ENCODE results near the gene SRCIN1.

The SRCIN1 gene

DNA sequence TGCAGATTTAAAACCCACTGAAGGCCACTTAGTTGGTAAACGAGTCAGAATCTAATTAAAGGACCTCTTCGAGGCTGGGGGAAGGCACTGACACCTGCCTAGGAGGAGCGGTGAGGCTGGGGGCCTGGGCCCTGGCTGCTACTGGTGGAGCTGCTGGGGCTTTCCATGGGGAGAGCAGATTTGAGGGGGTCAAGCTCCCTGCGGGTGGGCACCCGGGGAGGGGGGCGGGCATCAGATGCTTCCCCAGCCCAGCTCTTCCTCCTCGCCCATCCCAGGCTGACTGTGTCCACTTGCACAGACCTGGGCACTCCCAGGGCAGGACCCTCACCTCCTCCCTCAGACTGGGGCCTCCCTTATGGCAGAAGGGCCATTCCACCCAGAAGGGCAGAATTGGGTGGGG lies 19.0 kb downstream of the SRCIN1 start:
- H3K4me2 ChIP-seq (ENCODE audit: low read length, poor library complexity, severe bottlenecking), result no peak overlapping the region
- no peak overlapping the region for H3K9ac ChIP-seq (ENCODE audit: low read length)
- no peak overlapping the region for H2BK120ac ChIP-seq (ENCODE audit: low read depth, low read length)
- no peak overlapping the region for H4K8ac ChIP-seq (ENCODE audit: low read length)
- peaks cover 18% of the 10 kb centered on the region for H3K4me1 ChIP-seq (ENCODE audit: control insufficient read depth, insufficient read depth, low read depth, low read length)
- no peak overlapping the region for H3K4me3 ChIP-seq (ENCODE audit: insufficient read depth in 1 of 2, low read depth in 1 of 2, low read length in 2 of 2)
- no peak overlapping the region for H2AFZ ChIP-seq (ENCODE audit: low read depth, low read length)
- no peak overlapping the region for H4K91ac ChIP-seq (ENCODE audit: low read length)
- H3K27ac ChIP-seq (ENCODE audit: low read length, poor library complexity, severe bottlenecking), result no peak overlapping the region
- H3K9me3 ChIP-seq (ENCODE audit: control insufficient read depth, low read length), result no peaks in the 10 kb centered on the region
- H3K27me3 ChIP-seq (ENCODE audit: control insufficient read depth in 1 of 2, insufficient read depth in 1 of 2, low read length in 2 of 2), result peaks cover 85 to 91% of the 10 kb centered on the region in 2 experiments
- no peak overlapping the region for H2BK15ac ChIP-seq (ENCODE audit: low read depth, poor library complexity, severe bottlenecking)
- H3K23ac ChIP-seq (ENCODE audit: low read length in 2 of 2), result no peak overlapping the region
- WGBS, result 77% methylated on average over 5 of the region's 7 CpGs
- H3K36me3 ChIP-seq (ENCODE audit: control insufficient read depth in 1 of 2, insufficient read depth in 2 of 2, low read depth in 1 of 2, low read length in 2 of 2), result no peaks in the 10 kb centered on the region
- H3K14ac ChIP-seq (ENCODE audit: low read length in 2 of 2), result no peak overlapping the region
- H3K18ac ChIP-seq (ENCODE audit: low read depth in 1 of 2, low read length in 2 of 2), result no peak overlapping the region
- H2AK5ac ChIP-seq (ENCODE audit: low read length, severe bottlenecking), result no peak overlapping the region
- H2BK12ac ChIP-seq (ENCODE audit: low read length in 2 of 2), result no peak overlapping the region
- no peak for DNase-seq
- H2BK5ac ChIP-seq (ENCODE audit: low read depth, low read length, poor library complexity, severe bottlenecking), result no peak overlapping the region
- no peaks in the 10 kb centered on the region for H3K79me1 ChIP-seq (replicated peaks; ENCODE audit: low read length, poor library complexity, severe bottlenecking)
- H3K4ac ChIP-seq (ENCODE audit: low read depth in 1 of 2, low read length in 2 of 2), result no peak overlapping the region

DNA sequence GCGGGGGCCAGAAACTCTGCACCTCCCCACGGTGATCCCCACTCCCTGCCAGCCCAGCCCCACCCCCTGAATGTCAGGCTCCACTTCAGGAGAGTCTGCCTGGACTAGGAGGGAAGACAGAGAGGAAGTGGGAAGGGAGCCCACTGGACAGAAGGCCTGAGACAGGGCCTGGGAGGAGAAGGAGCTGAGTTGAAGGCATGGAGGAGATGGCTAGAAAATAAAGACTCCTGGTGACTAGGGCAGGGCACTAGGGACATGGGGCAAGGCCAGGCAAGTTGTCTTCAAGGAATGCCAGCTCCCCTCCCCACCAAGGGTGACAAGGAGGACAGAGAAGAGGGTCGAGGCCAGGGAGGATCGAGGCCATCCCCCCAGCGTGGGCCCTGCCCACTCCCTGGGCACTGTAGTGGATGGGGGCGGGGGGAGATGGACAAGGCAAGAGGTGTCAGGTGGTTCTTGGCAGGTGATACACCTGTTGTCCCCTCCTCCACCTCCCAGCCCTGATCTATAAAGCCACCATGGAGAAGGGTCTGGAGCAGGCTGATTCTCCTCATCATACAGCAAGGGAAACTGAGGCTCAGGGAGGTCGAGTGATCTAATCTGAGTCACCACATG lies 19.7 kb downstream of the SRCIN1 start:
- H3K79me1 ChIP-seq (replicated peaks; ENCODE audit: low read length, poor library complexity, severe bottlenecking), result no peaks in the 10 kb centered on the region
- no peaks in the 10 kb centered on the region for H3K9me3 ChIP-seq (ENCODE audit: control insufficient read depth, low read length)
- H3K9ac ChIP-seq (ENCODE audit: low read length), result no peak overlapping the region

DNA sequence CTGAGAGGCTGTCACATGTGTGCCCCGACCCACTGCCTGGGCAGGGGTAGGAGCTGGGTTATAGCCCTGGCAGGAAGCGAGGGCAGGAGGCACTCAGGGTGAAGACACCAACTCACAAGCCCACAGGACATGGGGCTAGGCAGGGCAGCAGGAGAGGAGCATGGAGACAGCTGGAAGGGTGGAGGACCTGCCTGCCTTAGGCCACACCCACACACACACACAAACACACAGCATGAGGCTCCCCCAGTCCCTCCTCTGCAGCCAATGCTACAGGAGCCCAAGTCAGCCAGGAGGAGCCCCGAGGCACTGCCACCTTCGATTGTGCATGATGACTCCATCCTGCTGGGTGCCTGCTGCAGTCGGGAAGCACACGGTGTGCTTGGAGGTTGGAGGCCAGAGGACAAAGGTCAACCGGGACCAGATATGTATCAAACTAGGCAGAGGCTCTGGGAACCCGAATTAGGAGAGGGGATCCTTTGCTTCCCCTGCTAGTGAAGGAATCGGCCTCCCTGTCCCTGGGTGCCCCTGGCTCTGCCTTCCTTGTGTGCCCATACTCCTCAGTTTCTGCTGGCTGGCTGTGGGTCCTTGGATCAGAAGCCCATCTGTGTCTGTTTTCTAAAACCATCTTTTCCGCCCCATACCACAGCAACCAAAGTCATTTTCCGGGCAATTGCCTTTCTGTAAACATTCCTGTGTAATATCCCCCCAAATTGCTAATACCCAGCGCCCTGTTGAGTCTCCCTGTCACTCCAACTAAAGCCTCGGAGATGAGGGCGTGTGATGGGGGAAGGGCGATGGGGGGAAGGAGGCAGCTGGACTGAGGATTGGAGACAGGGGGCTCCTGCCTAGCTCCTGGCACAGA lies 20.5 kb downstream of the SRCIN1 start:
- Histone ChIP-seq H3K27me3 (ENCODE audit: control insufficient read depth in 1 of 2, insufficient read depth in 1 of 2, low read length in 2 of 2) (peaks cover 87 to 90% of the 10 kb centered on the region in 2 experiments), H3K23ac (ENCODE audit: low read length in 2 of 2) (no peak overlapping the region), H3K4me1 (ENCODE audit: control insufficient read depth, insufficient read depth, low read depth, low read length) (peaks cover 11% of the 10 kb centered on the region), H3K27ac (ENCODE audit: low read length, poor library complexity, severe bottlenecking) (no peak overlapping the region), H3K36me3 (ENCODE audit: control insufficient read depth in 1 of 2, insufficient read depth in 2 of 2, low read depth in 1 of 2, low read length in 2 of 2) (no peaks in the 10 kb centered on the region), H2BK120ac (ENCODE audit: low read depth, low read length) (no peak overlapping the region), H4K8ac (ENCODE audit: low read length) (no peak overlapping the region), H3K9ac (ENCODE audit: low read length) (no peak overlapping the region), H2AK5ac (ENCODE audit: low read length, severe bottlenecking) (no peak overlapping the region), H3K4me3 (ENCODE audit: insufficient read depth in 1 of 2, low read depth in 1 of 2, low read length in 2 of 2) (no peak overlapping the region), H2BK15ac (ENCODE audit: low read depth, poor library complexity, severe bottlenecking) (no peak overlapping the region), H3K14ac (ENCODE audit: low read length in 2 of 2) (no peak overlapping the region), H3K79me1 (replicated peaks; ENCODE audit: low read length, poor library complexity, severe bottlenecking) (no peaks in the 10 kb centered on the region), H3K4me2 (ENCODE audit: low read length, poor library complexity, severe bottlenecking) (no peak overlapping the region), H3K18ac (ENCODE audit: low read depth in 1 of 2, low read length in 2 of 2) (no peak overlapping the region), H4K91ac (ENCODE audit: low read length) (no peak overlapping the region), H2AFZ (ENCODE audit: low read depth, low read length) (no peak overlapping the region), H2BK5ac (ENCODE audit: low read depth, low read length, poor library complexity, severe bottlenecking) (no peak overlapping the region), H3K4ac (ENCODE audit: low read depth in 1 of 2, low read length in 2 of 2) (no peak overlapping the region), H3K9me3 (ENCODE audit: control insufficient read depth, low read length) (no peaks in the 10 kb centered on the region), H2BK12ac (ENCODE audit: low read length in 2 of 2) (no peak overlapping the region)
- 58% methylated on average over 10 of the region's 15 CpGs for WGBS
- no peak for DNase-seq

More for the DNA sequence above, 19.7 kb downstream of the SRCIN1 start:
- Histone ChIP-seq H3K27ac (ENCODE audit: low read length, poor library complexity, severe bottlenecking) (no peak overlapping the region), H2BK15ac (ENCODE audit: low read depth, poor library complexity, severe bottlenecking) (no peak overlapping the region), H3K36me3 (ENCODE audit: control insufficient read depth in 1 of 2, insufficient read depth in 2 of 2, low read depth in 1 of 2, low read length in 2 of 2) (no peaks in the 10 kb centered on the region), H2AFZ (ENCODE audit: low read depth, low read length) (no peak overlapping the region), H3K4me1 (ENCODE audit: control insufficient read depth, insufficient read depth, low read depth, low read length) (peaks cover 11% of the 10 kb centered on the region), H3K14ac (ENCODE audit: low read length in 2 of 2) (no peak overlapping the region), H3K4me2 (ENCODE audit: low read length, poor library complexity, severe bottlenecking) (no peak overlapping the region), H3K4ac (ENCODE audit: low read depth in 1 of 2, low read length in 2 of 2) (no peak overlapping the region), H2BK5ac (ENCODE audit: low read depth, low read length, poor library complexity, severe bottlenecking) (no peak overlapping the region), H3K23ac (ENCODE audit: low read length in 2 of 2) (no peak overlapping the region), H4K91ac (ENCODE audit: low read length) (no peak overlapping the region), H2BK120ac (ENCODE audit: low read depth, low read length) (no peak overlapping the region), H3K27me3 (ENCODE audit: control insufficient read depth in 1 of 2, insufficient read depth in 1 of 2, low read length in 2 of 2) (peaks cover 87 to 88% of the 10 kb centered on the region in 2 experiments), H2AK5ac (ENCODE audit: low read length, severe bottlenecking) (no peak overlapping the region), H4K8ac (ENCODE audit: low read length) (no peak overlapping the region), H2BK12ac (ENCODE audit: low read length in 2 of 2) (no peak overlapping the region), H3K18ac (ENCODE audit: low read depth in 1 of 2, low read length in 2 of 2) (no peak overlapping the region), H3K4me3 (ENCODE audit: insufficient read depth in 1 of 2, low read depth in 1 of 2, low read length in 2 of 2) (no peak overlapping the region)
- DNase-seq, result no peak
- 92% methylated on average over 4 of the region's 7 CpGs for WGBS

DNA sequence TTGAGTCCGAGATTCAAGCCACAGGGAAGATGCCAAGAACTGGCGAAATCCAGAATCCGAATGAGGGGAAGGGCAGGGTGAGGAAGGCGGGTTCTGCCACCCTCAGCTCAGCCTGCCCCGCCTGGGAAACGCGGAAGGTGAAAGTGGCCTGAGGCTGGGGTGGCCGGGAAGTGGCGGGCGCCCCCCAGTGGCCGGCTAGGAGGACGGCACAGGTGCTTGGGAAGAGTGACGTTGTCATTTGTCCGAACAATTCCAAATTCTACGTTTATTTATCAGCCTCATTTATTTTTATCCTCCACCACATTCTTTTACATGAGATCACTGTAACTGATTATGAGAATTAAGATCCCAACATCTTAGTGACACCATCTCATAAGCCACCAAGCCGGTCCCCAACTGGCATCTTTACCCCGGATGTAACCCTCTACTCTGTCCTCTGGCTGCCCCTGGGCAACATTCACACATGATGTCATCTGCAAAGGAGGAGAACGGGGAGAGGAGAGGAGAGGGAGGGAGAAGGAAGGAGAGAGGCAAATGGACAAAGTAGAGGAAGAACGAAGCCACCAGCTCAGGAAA lies 21.3 kb downstream of the SRCIN1 start:
- Histone ChIP-seq H3K9ac (ENCODE audit: low read length) (no peak overlapping the region), H3K23ac (ENCODE audit: low read length in 2 of 2) (no peak overlapping the region), H2BK15ac (ENCODE audit: low read depth, poor library complexity, severe bottlenecking) (no peak overlapping the region), H3K4me2 (ENCODE audit: low read length, poor library complexity, severe bottlenecking) (no peak overlapping the region), H2BK12ac (ENCODE audit: low read length in 2 of 2) (no peak overlapping the region), H2BK5ac (ENCODE audit: low read depth, low read length, poor library complexity, severe bottlenecking) (no peak overlapping the region), H3K9me3 (ENCODE audit: control insufficient read depth, low read length) (no peaks in the 10 kb centered on the region), H3K27me3 (ENCODE audit: control insufficient read depth in 1 of 2, insufficient read depth in 1 of 2, low read length in 2 of 2) (peaks cover 87 to 90% of the 10 kb centered on the region in 2 experiments), H3K27ac (ENCODE audit: low read length, poor library complexity, severe bottlenecking) (no peak overlapping the region), H2BK120ac (ENCODE audit: low read depth, low read length) (no peak overlapping the region), H3K36me3 (ENCODE audit: control insufficient read depth in 1 of 2, insufficient read depth in 2 of 2, low read depth in 1 of 2, low read length in 2 of 2) (no peaks in the 10 kb centered on the region), H4K8ac (ENCODE audit: low read length) (no peak overlapping the region), H3K14ac (ENCODE audit: low read length in 2 of 2) (no peak overlapping the region), H3K79me1 (replicated peaks; ENCODE audit: low read length, poor library complexity, severe bottlenecking) (no peaks in the 10 kb centered on the region), H4K91ac (ENCODE audit: low read length) (no peak overlapping the region), H3K4me1 (ENCODE audit: control insufficient read depth, insufficient read depth, low read depth, low read length) (peaks cover 19% of the 10 kb centered on the region), H3K18ac (ENCODE audit: low read depth in 1 of 2, low read length in 2 of 2) (no peak overlapping the region), H2AK5ac (ENCODE audit: low read length, severe bottlenecking) (no peak overlapping the region), H2AFZ (ENCODE audit: low read depth, low read length) (no peak overlapping the region), H3K4ac (ENCODE audit: low read depth in 1 of 2, low read length in 2 of 2) (no peak overlapping the region), H3K4me3 (ENCODE audit: insufficient read depth in 1 of 2, low read depth in 1 of 2, low read length in 2 of 2) (no peak overlapping the region)
- peak; percentile 38 for DNase-seq
- 22% methylated on average over 12 of the region's 19 CpGs for WGBS
